PC-3 (cell line): Measurements from ENCODE around the gene ANKRD11.

Experiments
- EZH2 ChIP-seq: fragments of 300-600 bp; sonication (generic); IDR thresholded peaks from one replicate; pipeline ENCODE4 v1.6.1; 2017; ENCODE audit warnings: antibody characterized with exemption, mild to moderate bottlenecking, low read length; ENCODE audit not compliant: unreplicated experiment
- TF ChIP-seq, protein P1 (sequence below): fragments of 300-600 bp; sonication (generic); conservative IDR thresholded peaks from 2 replicates; pipeline ENCODE4 v1.5.1; 2017; ENCODE audit warnings: antibody characterized with exemption, low read depth, mild to moderate bottlenecking, low read length

DNA sequence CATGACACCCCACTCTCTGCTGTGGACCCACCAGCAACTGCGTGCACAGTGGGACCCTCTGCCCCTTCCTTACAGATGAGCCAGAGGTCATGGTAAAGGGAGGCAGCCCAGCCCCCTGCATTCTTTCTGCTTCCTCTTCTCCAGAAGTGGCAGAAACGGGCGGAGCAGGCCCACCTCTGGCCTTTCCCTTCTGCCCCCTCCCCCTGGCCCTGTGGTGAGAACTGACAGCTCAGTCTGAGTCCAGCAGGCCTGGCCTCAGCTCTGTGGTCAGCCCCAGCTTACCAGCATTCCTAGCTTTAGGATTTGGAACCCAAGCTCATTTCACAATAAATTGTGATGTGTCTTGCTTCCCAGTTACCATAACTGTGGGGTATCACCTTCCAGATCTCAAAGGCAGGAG lies 4.8 kb upstream of the ANKRD11 start:
- TF ChIP-seq, protein P1, sequence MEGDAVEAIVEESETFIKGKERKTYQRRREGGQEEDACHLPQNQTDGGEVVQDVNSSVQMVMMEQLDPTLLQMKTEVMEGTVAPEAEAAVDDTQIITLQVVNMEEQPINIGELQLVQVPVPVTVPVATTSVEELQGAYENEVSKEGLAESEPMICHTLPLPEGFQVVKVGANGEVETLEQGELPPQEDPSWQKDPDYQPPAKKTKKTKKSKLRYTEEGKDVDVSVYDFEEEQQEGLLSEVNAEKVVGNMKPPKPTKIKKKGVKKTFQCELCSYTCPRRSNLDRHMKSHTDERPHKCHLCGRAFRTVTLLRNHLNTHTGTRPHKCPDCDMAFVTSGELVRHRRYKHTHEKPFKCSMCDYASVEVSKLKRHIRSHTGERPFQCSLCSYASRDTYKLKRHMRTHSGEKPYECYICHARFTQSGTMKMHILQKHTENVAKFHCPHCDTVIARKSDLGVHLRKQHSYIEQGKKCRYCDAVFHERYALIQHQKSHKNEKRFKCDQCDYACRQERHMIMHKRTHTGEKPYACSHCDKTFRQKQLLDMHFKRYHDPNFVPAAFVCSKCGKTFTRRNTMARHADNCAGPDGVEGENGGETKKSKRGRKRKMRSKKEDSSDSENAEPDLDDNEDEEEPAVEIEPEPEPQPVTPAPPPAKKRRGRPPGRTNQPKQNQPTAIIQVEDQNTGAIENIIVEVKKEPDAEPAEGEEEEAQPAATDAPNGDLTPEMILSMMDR: no peak
- no peak for TF ChIP-seq EZH2
